Prostate gland (tissue), 2 donors: Measurements from ENCODE around the gene MICAL3. TPM values are rescaled to one million over a fixed set of nuclear protein-coding genes. Genes with fewer than 3 reads are reported as not detected.
A peak's percentile ranks its signal among the peaks of the same experiment; 100 is the strongest.
"Not testable (repeated sequence)": the region's sequence is repeated elsewhere in the genome, so short reads cannot be mapped to it uniquely, and the experiment has no call there.

Source experiments
- DNase-seq: peaks from one replicate; pipeline ENCODE4 v3.0.0-alpha.2; 2019; ENCODE audit warnings: low spot score
- H3K27ac ChIP-seq, 2 donors: fragments of 200-600 bp; sonication (generic); 2 replicates each; pipeline ENCODE4 v1.5.1; 2017 to 2019
- H3K27me3 ChIP-seq: fragments of 200-600 bp; sonication (generic); replicated peaks from 2 replicates; pipeline ENCODE4 v1.5.1; 2019; ENCODE audit not compliant: insufficient read depth
- H3K36me3 ChIP-seq, 2 donors: fragments of 200-600 bp; sonication (generic); 1 replicate in 1 of 2; 2 replicates in 1 of 2; pipeline versions ENCODE4 v1.5.1 to v1.8.1; 2017 to 2019
- H3K4me1 ChIP-seq: fragments of 200-600 bp; sonication (generic); replicated peaks from 2 replicates; pipeline ENCODE4 v1.5.1; 2019
- H3K4me3 ChIP-seq, 2 donors: fragments of 200-600 bp; sonication (generic); 2 replicates each; pipeline ENCODE4 v1.5.1; 2017 to 2019
- H3K9me3 ChIP-seq: fragments of 200-600 bp; sonication (generic); 2 replicates; pipeline ENCODE4 v1.5.1; 2017
- CTCF ChIP-seq, 4 experiments: fragments of 200-600 bp in 2 of 4; fragments of 450-650 bp in 2 of 4; sonication (generic) in 2 of 4; IDR thresholded peaks; 1 replicate in 3 of 4; 2 replicates in 1 of 4; pipeline ENCODE4 v1.5.1; 2016 to 2019; ENCODE audit warnings: antibody characterized with exemption in 4 of 4, mild to moderate bottlenecking in 2 of 4, moderate library complexity in 2 of 4
- POLR2A ChIP-seq: fragments of 450-650 bp; IDR thresholded peaks from one replicate; pipeline ENCODE4 v1.6.1; 2016; ENCODE audit warnings: antibody characterized with exemption, mild to moderate bottlenecking
- POLR2AphosphoS5 ChIP-seq: sonication (generic); formaldehyde crosslinking; IDR thresholded peaks from one replicate; pipeline ENCODE4 v1.6.1; 2017; ENCODE audit warnings: antibody characterized with exemption
- WGBS: methylation state at CpG from one replicate; pipeline ENCODE4 v1.1.5; 2018; 5-methylcytosine and 5-hydroxymethylcytosine counted together
- intact Hi-C: fragments of 100-400 bp; cut with DNase I; formaldehyde crosslinking; loops from one replicate; pipeline ENCODE4 v1.14.2; 2022
- total RNA-seq, 2 donors: library from RNA; depleted of rRNA; stranded (reverse); fragments of >200 nt; gene quantifications; one replicate each; pipeline ENCODE4 v1.1.0, GENCODE V29; 2016

MICAL3 gene
- total RNA-seq, 2 donors from 2014 or later: 58.6 to 78.7 TPM

- DNase-seq: no peak
- no peaks in the 10 kb centered on the region for H3K9me3 ChIP-seq
- TF ChIP-seq POLR2AphosphoS5 (peak; percentile 86), POLR2A (no peak)
- H3K4me3 ChIP-seq: no peak overlapping the region
- H3K27ac ChIP-seq: peak overlapping the region; percentile 82 to 97
- WGBS: 53% methylated on average over 4 of the region's 4 CpGs
- H3K36me3 ChIP-seq: no peaks in the 10 kb centered on the region
- intact Hi-C loops: no loop called here
- peaks cover 18% of the 10 kb centered on the region for H3K4me1 ChIP-seq
- no peaks in the 10 kb centered on the region for H3K27me3 ChIP-seq
Observed at GRCh38 chr22:18056161-18056666, 31.9 kb upstream of the MICAL3 start.

GRCh38 chr22:18055619-18056160, 31.3 kb upstream of the MICAL3 start:
- Histone ChIP-seq H3K36me3 (no peaks in the 10 kb centered on the region), H3K27ac (peak overlapping the region; percentile 82 to 97), H3K4me1 (peaks cover 18% of the 10 kb centered on the region), H3K9me3 (no peaks in the 10 kb centered on the region), H3K4me3 (no peak overlapping the region), H3K27me3 (no peaks in the 10 kb centered on the region)
- DNase-seq: no peak
- intact Hi-C loops: no loop called here
- TF ChIP-seq POLR2A (no peak), CTCF (IDR thresholded peaks at IDR 0.05) (no peak), POLR2AphosphoS5 (no peak)
- WGBS: 85% methylated on average over 7 of the region's 7 CpGs

- H3K9me3 ChIP-seq, DNase-seq, H3K36me3 ChIP-seq, H3K27me3 ChIP-seq, intact Hi-C loops, H3K4me3 ChIP-seq, H3K27ac ChIP-seq: not testable (repeated sequence)
- peaks cover 22% of the 10 kb centered on the region for H3K4me1 ChIP-seq
- WGBS: 96% methylated on average over 32 of the region's 49 CpGs
Observed at GRCh38 chr22:18053216-18053946, 29.0 kb upstream of the MICAL3 start.

GRCh38 chr22:18051113-18051512, 26.8 kb upstream of the MICAL3 start:
- peak overlapping the region; percentile 78 to 83 for H3K27ac ChIP-seq
- intact Hi-C loops: not testable (repeated sequence)

GRCh38 chr22:18050065-18050464, 25.7 kb upstream of the MICAL3 start:
- no peaks in the 10 kb centered on the region for H3K9me3 ChIP-seq
- peaks cover 4% of the 10 kb centered on the region for H3K4me1 ChIP-seq
- intact Hi-C loops: no loop called here
- WGBS: 26% methylated on average over 5 of the region's 5 CpGs
- no peak overlapping the region for H3K4me3 ChIP-seq
- H3K27me3 ChIP-seq: no peaks in the 10 kb centered on the region
- H3K36me3 ChIP-seq: no peaks in the 10 kb centered on the region
- TF ChIP-seq POLR2AphosphoS5: peak; percentile 90
- TF ChIP-seq POLR2A: no peak
- no peak for TF ChIP-seq CTCF (IDR thresholded peaks at IDR 0.05)
- H3K27ac ChIP-seq: peak overlapping the region; percentile 78 to 83
- peak; percentile 86 for DNase-seq

More at GRCh38 chr22:18051113-18051512, 26.8 kb upstream of the MICAL3 start:
- WGBS: 85% methylated on average over 12 of the region's 12 CpGs
- not testable (repeated sequence) for H3K36me3 ChIP-seq, H3K4me3 ChIP-seq, H3K27me3 ChIP-seq, DNase-seq, H3K9me3 ChIP-seq
- H3K4me1 ChIP-seq: peaks cover 13% of the 10 kb centered on the region

- no peak for TF ChIP-seq CTCF (IDR thresholded peaks at IDR 0.05)
- TF ChIP-seq POLR2AphosphoS5: no peak
- TF ChIP-seq POLR2A: no peak
- H3K27ac ChIP-seq: no peak overlapping the region
- DNase-seq: no peak
- H3K36me3 ChIP-seq: no peaks in the 10 kb centered on the region
- H3K4me1 ChIP-seq: peaks cover 4% of the 10 kb centered on the region
- H3K4me3 ChIP-seq: no peak overlapping the region
- H3K27me3 ChIP-seq: no peaks in the 10 kb centered on the region
- intact Hi-C loops: no loop called here
- WGBS: 58% methylated on average over 29 of the region's 29 CpGs
- H3K9me3 ChIP-seq: no peaks in the 10 kb centered on the region
Observed at GRCh38 chr22:18048441-18048898, 24.1 kb upstream of the MICAL3 start.
